HEK293 (cell line): ENCODE measurements around the gene TRAK2.

Experiments used
- CTCF ChIA-PET: fragments of 350-600 bp; formaldehyde crosslinking; extraction: SDS; loops from one replicate; lab custom pipeline; 2021; ENCODE audit warnings: antibody characterized with exemption; lab: Yijun Ruan, JAX
- POLR2A ChIA-PET: fragments of 300-600 bp; formaldehyde crosslinking; extraction: SDS; loops from one replicate; lab custom pipeline; 2020; ENCODE audit warnings: antibody characterized with exemption, inconsistent platforms; lab: Yijun Ruan, JAX
- H3K27ac ChIP-seq: fragments of 200-500 bp; sonication (Bioruptor generic); 2 replicates; pipeline ENCODE4 v1.5.1; 2014; ENCODE audit warnings: low read depth, low read length, control low read depth, inconsistent platforms; ENCODE audit errors: extremely low read depth
- H3K36me3 ChIP-seq, 2 experiments: fragments of 200-500 bp in 1 of 2; sonication (Bioruptor generic) in 1 of 2; 1 replicate in 1 of 2; 2 replicates in 1 of 2; pipeline ENCODE4 v1.5.1; 2014 to 2017; ENCODE audit warnings: inconsistent platforms in 2 of 2, low read length in 2 of 2; ENCODE audit not compliant: control insufficient read depth in 2 of 2, insufficient read depth in 1 of 2
- H3K4me1 ChIP-seq: fragments of 200-500 bp; sonication (Bioruptor generic); 2 replicates; pipeline ENCODE4 v1.5.1; 2014; ENCODE audit warnings: mild to moderate bottlenecking, low read length, inconsistent platforms; ENCODE audit not compliant: control insufficient read depth, insufficient read depth
- H3K4me3 ChIP-seq: 2 replicates; pipeline ENCODE4 v1.5.1; 2011; ENCODE audit warnings: low read depth, mild to moderate bottlenecking, control low read depth, low read length, moderate library complexity
- H3K9me3 ChIP-seq: fragments of 200-500 bp; sonication (Bioruptor generic); 2 replicates; pipeline ENCODE4 v1.5.1; 2014; ENCODE audit warnings: low read depth, low read length, inconsistent platforms; ENCODE audit not compliant: control insufficient read depth, insufficient read depth
- AEBP2 ChIP-seq: fragments of 450-650 bp; formaldehyde crosslinking; IDR thresholded peaks from 2 replicates; pipeline ENCODE4 v1.5.1; 2016; ENCODE audit warnings: missing biosample characterization, missing genetic modification characterization, borderline replicate concordance
- BCL11A ChIP-seq: fragments of 450-650 bp; formaldehyde crosslinking; IDR thresholded peaks from 2 replicates; pipeline ENCODE4 v1.5.1; 2016; ENCODE audit warnings: low read depth, missing biosample characterization, missing genetic modification characterization
- BCL11B ChIP-seq: fragments of 450-650 bp; formaldehyde crosslinking; IDR thresholded peaks from 2 replicates; pipeline ENCODE4 v1.5.1; 2016; ENCODE audit warnings: low read depth, missing biosample characterization, missing genetic modification characterization
- FEZF1 ChIP-seq: fragments of 450-650 bp; formaldehyde crosslinking; IDR thresholded peaks from 2 replicates; pipeline ENCODE4 v1.5.1; 2016; ENCODE audit warnings: missing biosample characterization, missing genetic modification characterization
- GFI1B ChIP-seq: fragments of 450-650 bp; formaldehyde crosslinking; IDR thresholded peaks from 2 replicates; pipeline ENCODE4 v1.5.1; 2016; ENCODE audit warnings: missing biosample characterization, missing genetic modification characterization
- GLI2 ChIP-seq: fragments of 450-650 bp; formaldehyde crosslinking; IDR thresholded peaks from 2 replicates; pipeline ENCODE4; 2017; ENCODE audit warnings: missing biosample characterization, missing genetic modification characterization, low read depth, borderline replicate concordance
- KLF10 ChIP-seq: fragments of 450-650 bp; IDR thresholded peaks from 2 replicates; pipeline ENCODE4 v1.5.1; 2018; ENCODE audit warnings: missing biosample characterization, mild to moderate bottlenecking, missing genetic modification characterization
- KLF9 ChIP-seq: fragments of 450-650 bp; formaldehyde crosslinking; IDR thresholded peaks from 2 replicates; pipeline ENCODE4 v1.5.1; 2016; ENCODE audit warnings: missing biosample characterization, missing genetic modification characterization, low read depth
- OSR2 ChIP-seq: fragments of 450-650 bp; formaldehyde crosslinking; IDR thresholded peaks from 2 replicates; pipeline ENCODE4 v1.5.1; 2016; ENCODE audit warnings: missing biosample characterization, missing genetic modification characterization
- SCRT1 ChIP-seq: fragments of 450-650 bp; formaldehyde crosslinking; IDR thresholded peaks from 2 replicates; pipeline ENCODE4 v1.5.1; 2016; ENCODE audit warnings: missing biosample characterization, missing genetic modification characterization, borderline replicate concordance
- SP7 ChIP-seq: fragments of 450-650 bp; formaldehyde crosslinking; IDR thresholded peaks from 2 replicates; pipeline ENCODE4 v1.5.1; 2016; ENCODE audit warnings: missing biosample characterization, missing genetic modification characterization
- TCF7L2 ChIP-seq: IDR thresholded peaks from 2 replicates; pipeline ENCODE4 v1.6.1; 2011; ENCODE audit warnings: low read depth, mild to moderate bottlenecking, inconsistent platforms, low read length, moderate library complexity, borderline replicate concordance
- WT1 ChIP-seq: fragments of 450-650 bp; formaldehyde crosslinking; IDR thresholded peaks from 2 replicates; pipeline ENCODE4 v1.5.1; 2016; ENCODE audit warnings: missing biosample characterization, missing genetic modification characterization
- ZBTB1 ChIP-seq: fragments of 450-650 bp; formaldehyde crosslinking; IDR thresholded peaks from 2 replicates; pipeline ENCODE4 v1.5.1; 2016; ENCODE audit warnings: missing biosample characterization, missing genetic modification characterization
- ZBTB17 ChIP-seq: fragments of 450-650 bp; formaldehyde crosslinking; IDR thresholded peaks from 2 replicates; pipeline ENCODE4 v1.5.1; 2016; ENCODE audit warnings: missing biosample characterization, missing genetic modification characterization
- ZBTB44 ChIP-seq: fragments of 450-650 bp; IDR thresholded peaks from 2 replicates; pipeline ENCODE4 v1.5.1; 2018; ENCODE audit warnings: missing biosample characterization, mild to moderate bottlenecking, missing genetic modification characterization
- ZBTB7A ChIP-seq: fragments of 450-650 bp; formaldehyde crosslinking; IDR thresholded peaks from 2 replicates; pipeline ENCODE4 v1.5.1; 2016; ENCODE audit warnings: low read depth, missing biosample characterization, missing genetic modification characterization
- ZEB2 ChIP-seq: fragments of 450-650 bp; formaldehyde crosslinking; IDR thresholded peaks from 2 replicates; pipeline ENCODE4 v1.5.1; 2016; ENCODE audit warnings: missing biosample characterization, missing genetic modification characterization
- ZIC2 ChIP-seq: fragments of 450-650 bp; formaldehyde crosslinking; IDR thresholded peaks from 2 replicates; pipeline ENCODE4 v1.5.1; 2016; ENCODE audit warnings: missing biosample characterization, missing genetic modification characterization
- ZNF366 ChIP-seq: fragments of 450-650 bp; formaldehyde crosslinking; conservative IDR thresholded peaks from 2 replicates; pipeline ENCODE4 v1.5.1; 2016; ENCODE audit warnings: missing biosample characterization, missing genetic modification characterization
- ZNF391 ChIP-seq: fragments of 450-650 bp; formaldehyde crosslinking; IDR thresholded peaks from 2 replicates; pipeline ENCODE4 v1.5.1; 2016; ENCODE audit warnings: low read depth, missing biosample characterization, missing genetic modification characterization, borderline replicate concordance
- ZNF473 ChIP-seq: fragments of 450-650 bp; formaldehyde crosslinking; IDR thresholded peaks from 2 replicates; pipeline ENCODE4 v1.5.1; 2017; ENCODE audit warnings: missing biosample characterization, missing genetic modification characterization
- ZNF521 ChIP-seq: fragments of 450-650 bp; formaldehyde crosslinking; IDR thresholded peaks from 2 replicates; pipeline ENCODE4 v1.5.1; 2017; ENCODE audit warnings: missing biosample characterization, mild to moderate bottlenecking, missing genetic modification characterization
- ZNF549 ChIP-seq: fragments of 450-650 bp; IDR thresholded peaks from 2 replicates; pipeline ENCODE4 v1.5.1; 2018; ENCODE audit warnings: missing biosample characterization, missing genetic modification characterization, mild to moderate bottlenecking, inconsistent platforms, moderate library complexity
- ZNF610 ChIP-seq: fragments of 450-650 bp; formaldehyde crosslinking; IDR thresholded peaks from 2 replicates; pipeline ENCODE4 v1.5.1; 2016; ENCODE audit warnings: missing biosample characterization, missing genetic modification characterization, borderline replicate concordance
- ZNF621 ChIP-seq: fragments of 450-650 bp; formaldehyde crosslinking; IDR thresholded peaks from 2 replicates; pipeline ENCODE4 v1.5.1; 2017; ENCODE audit warnings: missing biosample characterization, missing genetic modification characterization
- ZNF660 ChIP-seq: fragments of 450-650 bp; IDR thresholded peaks from 2 replicates; pipeline ENCODE4 v1.5.1; 2018; ENCODE audit warnings: missing biosample characterization, mild to moderate bottlenecking, missing genetic modification characterization
- ZNF677 ChIP-seq: fragments of 450-650 bp; IDR thresholded peaks from 2 replicates; pipeline ENCODE4 v1.5.0; 2018; ENCODE audit warnings: missing biosample characterization, mild to moderate bottlenecking, missing genetic modification characterization, moderate library complexity
- ZNF843 ChIP-seq: fragments of 450-650 bp; formaldehyde crosslinking; IDR thresholded peaks from 2 replicates; pipeline ENCODE4 v1.5.1; 2016; ENCODE audit warnings: missing biosample characterization, missing genetic modification characterization
- ZSCAN30 ChIP-seq: fragments of 450-650 bp; IDR thresholded peaks from 2 replicates; pipeline ENCODE4 v1.5.1; 2018; ENCODE audit warnings: missing biosample characterization, mild to moderate bottlenecking, missing genetic modification characterization, moderate library complexity
- TF ChIP-seq, protein P1 (sequence below): fragments of 450-650 bp; formaldehyde crosslinking; IDR thresholded peaks from 2 replicates; pipeline ENCODE4 v1.5.1; 2016; ENCODE audit warnings: missing biosample characterization, missing genetic modification characterization
- TF ChIP-seq, protein P2 (sequence below): fragments of 450-650 bp; formaldehyde crosslinking; IDR thresholded peaks from 2 replicates; pipeline ENCODE4 v1.5.0; 2017; ENCODE audit warnings: missing biosample characterization, missing genetic modification characterization, borderline replicate concordance

Gene TRAK2

DNA sequence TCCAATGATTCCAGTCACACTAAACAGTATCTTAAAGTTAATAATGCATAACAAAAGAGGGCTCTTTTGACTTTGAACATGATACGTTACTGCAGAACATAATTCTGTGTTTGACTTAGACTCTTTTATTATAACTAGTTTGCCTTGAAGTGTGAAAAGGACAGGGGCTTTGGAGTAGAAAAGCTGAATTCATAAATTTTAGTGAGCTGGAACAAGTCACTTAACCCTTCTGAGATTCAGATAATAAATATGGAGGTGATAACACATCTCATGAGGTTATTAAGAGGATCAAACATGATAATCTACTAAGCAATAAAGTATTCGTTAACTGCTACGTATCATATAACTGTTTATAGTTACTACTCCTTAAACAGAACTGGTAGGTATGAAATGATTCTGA lies 49.4 kb downstream of the TRAK2 start (continued):
- TF ChIP-seq WT1 (peak; percentile 70), BCL11A (tag by site-specific recombination) (peak; percentile 50; the same call in 1 of the 2 replicates), SCRT1 (tag by site-specific recombination) (0 out of 2 replicates have a peak, but pooled peaks have one; percentile 40), ZIC2 (tag by site-specific recombination) (no peak), OSR2 (peak; percentile 92), FEZF1 (tag by site-specific recombination) (peak; percentile 56), BCL11B (peak; percentile 87), ZNF677 (tag by site-specific recombination) (no peak), KLF10 (tag by site-specific recombination) (0 out of 2 replicates have a peak, but pooled peaks have one; percentile 53), SP7 (tag by site-specific recombination) (peak; percentile 92), ZBTB17 (peak; percentile 39), ZNF843 (tag by site-specific recombination) (peak; percentile 91), GLI2 (tag by site-specific recombination) (0 out of 2 replicates have a peak, but pooled peaks have one; percentile 12), GFI1B (tag by site-specific recombination) (0 out of 2 replicates have a peak, but pooled peaks have one; percentile 45), ZNF366 (tag by site-specific recombination) (peak; percentile 67), ZBTB1 (tag by site-specific recombination) (0 out of 2 replicates have a peak, but pooled peaks have one; percentile 27), ZNF610 (no peak), ZEB2 (tag by site-specific recombination) (0 out of 2 replicates have a peak, but pooled peaks have one; percentile 16), TCF7L2 (peak; percentile 83)
- TF ChIP-seq, protein P1, sequence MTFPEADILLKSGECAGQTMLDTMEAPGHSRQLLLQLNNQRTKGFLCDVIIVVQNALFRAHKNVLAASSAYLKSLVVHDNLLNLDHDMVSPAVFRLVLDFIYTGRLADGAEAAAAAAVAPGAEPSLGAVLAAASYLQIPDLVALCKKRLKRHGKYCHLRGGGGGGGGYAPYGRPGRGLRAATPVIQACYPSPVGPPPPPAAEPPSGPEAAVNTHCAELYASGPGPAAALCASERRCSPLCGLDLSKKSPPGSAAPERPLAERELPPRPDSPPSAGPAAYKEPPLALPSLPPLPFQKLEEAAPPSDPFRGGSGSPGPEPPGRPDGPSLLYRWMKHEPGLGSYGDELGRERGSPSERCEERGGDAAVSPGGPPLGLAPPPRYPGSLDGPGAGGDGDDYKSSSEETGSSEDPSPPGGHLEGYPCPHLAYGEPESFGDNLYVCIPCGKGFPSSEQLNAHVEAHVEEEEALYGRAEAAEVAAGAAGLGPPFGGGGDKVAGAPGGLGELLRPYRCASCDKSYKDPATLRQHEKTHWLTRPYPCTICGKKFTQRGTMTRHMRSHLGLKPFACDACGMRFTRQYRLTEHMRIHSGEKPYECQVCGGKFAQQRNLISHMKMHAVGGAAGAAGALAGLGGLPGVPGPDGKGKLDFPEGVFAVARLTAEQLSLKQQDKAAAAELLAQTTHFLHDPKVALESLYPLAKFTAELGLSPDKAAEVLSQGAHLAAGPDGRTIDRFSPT, result peak; percentile 21; the same call in 1 of the 2 replicates

GRCh38 chr2:201396595-201396994 lies 54.7 kb downstream of the TRAK2 start:
- Histone ChIP-seq H3K4me3 (no peak overlapping the region), H3K4me1 (peaks cover 3% of the 10 kb centered on the region; the same call in 1 of the 2 replicates), H3K9me3 (no peaks in the 10 kb centered on the region), H3K27ac (no peak overlapping the region), H3K36me3 (peaks cover 11 to 33% of the 10 kb centered on the region in 2 experiments; a peak in 2 of 3 replicates)
- POLR2A ChIA-PET, result no interaction called here
- CTCF ChIA-PET, result interaction anchor here (0.9 kb wide), 1 partner anchor 35 kb away, joined by 3 read pairs; no protein-coding TSS in a partner anchor
- TF ChIP-seq AEBP2 (no peak), ZBTB7A (tag by site-specific recombination) (no peak), ZNF621 (tag by site-specific recombination) (no peak), ZSCAN30 (tag by site-specific recombination) (no peak), ZBTB44 (no peak), ZNF660 (tag by site-specific recombination) (no peak), ZNF391 (tag by site-specific recombination) (no peak), KLF9 (no peak), ZNF473 (tag by site-specific recombination) (no peak), ZIC2 (tag by site-specific recombination) (no peak), ZNF549 (tag by site-specific recombination) (no peak), ZNF521 (tag by site-specific recombination) (no peak)
- TF ChIP-seq, protein P2, sequence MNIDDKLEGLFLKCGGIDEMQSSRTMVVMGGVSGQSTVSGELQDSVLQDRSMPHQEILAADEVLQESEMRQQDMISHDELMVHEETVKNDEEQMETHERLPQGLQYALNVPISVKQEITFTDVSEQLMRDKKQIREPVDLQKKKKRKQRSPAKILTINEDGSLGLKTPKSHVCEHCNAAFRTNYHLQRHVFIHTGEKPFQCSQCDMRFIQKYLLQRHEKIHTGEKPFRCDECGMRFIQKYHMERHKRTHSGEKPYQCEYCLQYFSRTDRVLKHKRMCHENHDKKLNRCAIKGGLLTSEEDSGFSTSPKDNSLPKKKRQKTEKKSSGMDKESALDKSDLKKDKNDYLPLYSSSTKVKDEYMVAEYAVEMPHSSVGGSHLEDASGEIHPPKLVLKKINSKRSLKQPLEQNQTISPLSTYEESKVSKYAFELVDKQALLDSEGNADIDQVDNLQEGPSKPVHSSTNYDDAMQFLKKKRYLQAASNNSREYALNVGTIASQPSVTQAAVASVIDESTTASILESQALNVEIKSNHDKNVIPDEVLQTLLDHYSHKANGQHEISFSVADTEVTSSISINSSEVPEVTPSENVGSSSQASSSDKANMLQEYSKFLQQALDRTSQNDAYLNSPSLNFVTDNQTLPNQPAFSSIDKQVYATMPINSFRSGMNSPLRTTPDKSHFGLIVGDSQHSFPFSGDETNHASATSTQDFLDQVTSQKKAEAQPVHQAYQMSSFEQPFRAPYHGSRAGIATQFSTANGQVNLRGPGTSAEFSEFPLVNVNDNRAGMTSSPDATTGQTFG (tag by site-specific recombination), result no peak
